HG03460 (cell line): ENCODE measurements around the gene OR13A1.
"Not testable (repeated sequence)": the region's sequence is repeated elsewhere in the genome, so short reads cannot be mapped to it uniquely, and the experiment has no call there.

Experiments
- ATAC-seq: cut with Tn5 transposase; IDR thresholded peaks from one replicate; pipeline ENCODE4 v1.9.1; 2021; ENCODE audit not compliant: unreplicated experiment

Gene OR13A1, protein sequence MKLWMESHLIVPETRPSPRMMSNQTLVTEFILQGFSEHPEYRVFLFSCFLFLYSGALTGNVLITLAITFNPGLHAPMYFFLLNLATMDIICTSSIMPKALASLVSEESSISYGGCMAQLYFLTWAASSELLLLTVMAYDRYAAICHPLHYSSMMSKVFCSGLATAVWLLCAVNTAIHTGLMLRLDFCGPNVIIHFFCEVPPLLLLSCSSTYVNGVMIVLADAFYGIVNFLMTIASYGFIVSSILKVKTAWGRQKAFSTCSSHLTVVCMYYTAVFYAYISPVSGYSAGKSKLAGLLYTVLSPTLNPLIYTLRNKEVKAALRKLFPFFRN

GRCh38 chr10:45315508-45315907 is at the start of gene OR13A1:
TSS of gene OR13A1 (minus strand) at chr10:45315608. CDS start at chr10:45304422, 11,186 bp downstream.
- ATAC-seq: no peak

- not testable (repeated sequence) for ATAC-seq
These were observed 46.8 kb upstream of the OR13A1 start for GRCh38 chr10:45361983-45362799.

- not testable (repeated sequence) for ATAC-seq
These were observed 43.6 kb upstream of the OR13A1 start for GRCh38 chr10:45358961-45359360.

GRCh38 chr10:45355494-45355893 is 40.1 kb upstream of the OR13A1 start:
- no peak for ATAC-seq

DNA sequence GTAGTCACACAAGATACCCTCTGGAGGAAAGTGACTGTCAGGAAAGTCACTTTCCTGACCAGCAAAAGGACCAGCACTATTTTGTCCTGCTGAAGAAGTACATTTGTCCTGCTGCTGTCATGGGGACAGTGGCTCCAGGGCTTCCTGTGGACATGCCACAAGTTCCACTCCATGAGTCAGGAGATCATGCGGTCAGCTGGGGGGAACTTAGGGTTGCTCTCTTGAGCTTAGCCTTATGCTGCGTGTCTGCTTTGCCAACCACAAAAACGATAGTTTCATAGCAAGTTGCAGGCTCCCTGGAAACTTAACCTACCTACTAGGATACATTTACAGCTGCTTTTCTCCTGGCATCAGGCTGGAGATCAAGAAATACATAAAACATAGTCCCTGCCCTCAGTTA is 38.9 kb upstream of the OR13A1 start:
- ATAC-seq: no peak

DNA sequence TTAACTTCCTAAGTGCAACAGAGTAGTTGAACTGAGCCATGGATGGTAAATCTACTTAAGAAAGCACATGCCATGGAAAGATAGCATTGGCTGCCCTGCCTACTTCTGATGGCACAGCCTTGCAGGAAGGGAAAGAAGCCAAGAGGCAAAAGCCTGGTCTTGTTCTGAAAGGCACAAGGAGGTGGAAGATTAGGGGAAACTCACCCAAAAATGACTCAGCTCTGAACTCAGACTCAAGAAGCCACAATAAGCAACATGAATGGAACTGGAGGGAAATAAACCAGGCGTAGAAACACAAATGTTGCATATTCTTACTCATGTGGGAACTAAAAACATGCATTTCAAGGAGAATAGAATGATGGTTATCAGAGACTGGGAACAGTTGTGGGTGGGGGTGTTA is 37.8 kb upstream of the OR13A1 start:
- ATAC-seq: peak; percentile 49

DNA sequence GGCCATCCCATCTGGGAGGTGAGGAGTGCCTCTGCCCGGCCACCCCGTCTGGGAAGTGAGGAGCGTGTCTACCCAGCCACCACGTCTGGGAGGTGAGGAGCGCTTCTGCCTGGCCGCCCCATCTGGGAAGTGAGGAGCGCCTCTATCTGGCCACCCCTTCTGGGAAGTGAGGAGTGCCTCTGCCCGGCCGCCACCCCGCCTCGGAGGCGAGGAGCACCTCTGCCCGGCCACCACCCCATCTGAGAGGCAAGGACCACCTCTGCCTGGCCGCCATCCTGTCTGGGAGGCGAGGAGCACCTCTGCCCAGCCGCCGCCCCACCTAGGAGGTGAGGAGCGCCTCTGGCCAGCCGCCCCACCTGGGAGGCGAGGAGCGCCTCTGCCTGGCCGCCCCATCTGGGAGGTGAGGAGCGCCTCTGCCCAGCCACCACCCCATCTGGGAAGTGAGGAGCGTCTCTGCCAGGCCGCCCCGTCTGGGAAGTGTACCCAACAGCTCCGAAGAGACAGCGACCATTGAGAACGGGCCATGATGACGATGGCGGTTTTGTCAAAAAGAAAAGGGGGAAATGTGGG is 32.9 kb upstream of the OR13A1 start:
- not testable (repeated sequence) for ATAC-seq

DNA sequence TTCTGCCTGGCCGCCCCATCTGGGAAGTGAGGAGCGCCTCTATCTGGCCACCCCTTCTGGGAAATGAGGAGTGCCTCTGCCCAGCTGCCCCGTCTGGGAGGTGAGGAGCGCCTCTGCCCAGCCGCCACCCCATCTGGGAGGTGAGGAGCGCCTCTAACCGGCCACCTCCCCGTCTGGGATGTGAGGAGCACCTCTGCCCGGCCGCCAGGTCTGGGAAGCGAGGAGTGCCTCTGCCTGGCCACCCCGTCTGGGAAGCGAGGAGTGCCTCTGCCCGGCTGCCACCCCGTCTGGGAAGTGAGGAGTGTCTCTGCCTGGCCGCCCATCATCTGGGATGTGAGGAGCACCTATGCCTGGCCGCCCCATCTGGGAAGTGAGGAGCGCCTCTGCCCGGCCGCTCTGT is 32.1 kb upstream of the OR13A1 start:
- not testable (repeated sequence) for ATAC-seq

GRCh38 chr10:45346652-45347335 is 31.4 kb upstream of the OR13A1 start:
- ATAC-seq: not testable (repeated sequence)

DNA sequence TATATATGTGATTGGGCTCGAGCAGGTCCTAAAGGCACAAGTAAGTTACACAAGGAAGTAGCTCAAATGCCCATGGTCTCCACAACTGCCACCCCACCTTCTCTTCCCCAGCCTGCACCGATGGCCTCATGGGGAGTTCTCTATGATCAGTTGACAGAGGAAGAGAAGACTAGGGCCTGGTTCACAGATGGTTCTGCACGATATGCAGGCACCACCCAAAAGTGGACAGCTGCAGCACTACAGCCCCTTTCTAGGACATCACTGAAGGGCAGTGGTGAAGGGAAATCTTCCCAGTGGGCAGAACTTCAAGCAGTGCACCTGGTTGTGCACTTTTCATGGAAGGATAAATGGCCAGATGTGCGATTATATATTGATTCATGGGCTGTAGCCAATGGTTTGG is 25.0 kb upstream of the OR13A1 start:
- ATAC-seq: not testable (repeated sequence)

DNA sequence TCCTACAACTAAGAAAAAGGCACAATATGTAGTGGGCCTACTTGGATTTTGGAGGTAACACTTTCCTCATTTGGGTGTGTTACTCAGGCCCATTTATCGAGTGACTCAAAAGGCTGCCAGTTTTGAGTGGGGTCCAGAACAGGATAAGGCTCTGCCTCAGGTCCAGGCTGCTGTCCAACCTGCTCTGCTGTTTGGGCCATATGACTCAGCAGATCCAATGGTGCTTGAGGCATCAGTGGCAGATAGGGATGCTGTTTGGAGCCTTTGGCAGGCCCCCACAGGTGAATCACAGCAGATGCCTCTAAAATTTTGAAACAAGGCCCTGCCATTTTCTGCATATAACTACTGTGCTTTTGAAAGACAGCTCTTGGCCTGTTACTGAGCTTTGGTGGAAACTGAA is 24.5 kb upstream of the OR13A1 start:
- ATAC-seq: no peak

DNA sequence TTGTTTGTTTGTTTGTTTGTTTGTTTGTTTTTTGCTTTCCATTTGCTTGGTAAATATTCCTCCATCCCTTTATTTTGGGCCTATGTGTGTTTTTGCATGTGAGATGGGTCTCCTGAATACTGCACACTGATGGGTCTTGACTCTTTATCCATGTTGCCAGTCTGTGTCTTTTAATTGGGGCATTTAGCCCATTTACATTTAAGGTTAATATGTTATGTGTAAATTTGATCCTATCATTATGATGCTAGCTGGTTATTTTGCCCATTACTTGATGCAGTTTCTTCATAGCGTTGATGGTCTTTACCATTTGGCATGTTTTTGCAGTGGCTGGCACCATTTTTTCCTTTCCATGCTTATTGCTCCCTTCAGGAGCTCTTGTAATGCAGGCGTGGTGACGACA is 16.4 kb upstream of the OR13A1 start:
- not testable (repeated sequence) for ATAC-seq

DNA sequence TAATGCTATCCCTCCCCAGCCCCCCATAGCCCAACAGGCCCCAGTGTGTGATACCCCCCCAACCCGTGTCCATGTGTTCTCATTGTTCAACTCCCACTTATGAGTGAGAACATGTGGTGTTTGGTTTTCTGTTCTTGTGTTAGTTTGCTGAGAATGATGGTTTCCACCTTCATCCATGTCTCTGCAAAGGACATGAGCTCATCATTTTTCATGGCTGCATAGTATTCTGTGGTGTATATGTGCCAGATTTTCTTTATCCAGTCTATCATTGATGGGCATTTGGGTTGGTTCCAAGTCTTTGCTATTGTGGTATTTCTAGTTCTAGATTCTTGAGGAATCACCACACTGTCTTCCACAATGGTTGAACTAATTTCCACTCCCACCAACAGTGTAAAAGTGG is 11.5 kb upstream of the OR13A1 start:
- not testable (repeated sequence) for ATAC-seq

GRCh38 chr10:45325116-45325515 is 9.7 kb upstream of the OR13A1 start:
- ATAC-seq: no peak

GRCh38 chr10:45319702-45320101 is 4.3 kb upstream of the OR13A1 start:
- no peak for ATAC-seq

DNA sequence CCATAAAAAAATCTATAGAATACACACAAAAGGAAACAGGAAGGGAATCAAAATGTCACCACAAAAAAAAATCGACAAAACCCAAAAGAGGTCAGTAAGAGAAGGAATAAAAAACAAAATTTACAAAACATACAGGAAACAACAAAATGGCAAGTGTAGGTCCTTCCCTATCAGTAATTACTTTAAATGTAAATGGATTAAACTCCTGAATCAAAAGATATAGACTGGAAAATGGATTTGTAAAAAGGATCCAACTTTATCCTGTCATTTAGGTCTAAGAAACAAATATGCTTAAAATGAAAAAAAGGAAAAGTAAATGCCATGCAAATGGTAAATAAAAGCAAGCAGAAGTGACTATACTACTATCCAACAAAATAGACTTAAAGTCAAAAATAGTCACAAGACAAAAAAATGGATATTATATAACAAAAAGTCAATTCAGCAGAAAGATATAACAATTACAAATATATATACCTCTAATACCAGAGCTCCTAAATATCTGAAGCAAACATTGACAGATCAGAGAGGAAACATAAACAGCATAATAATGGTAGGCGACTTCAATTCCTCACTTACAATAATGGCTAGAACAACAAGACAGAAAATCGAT is 2.0 kb downstream of the OR13A1 start:
- no peak for ATAC-seq

DNA sequence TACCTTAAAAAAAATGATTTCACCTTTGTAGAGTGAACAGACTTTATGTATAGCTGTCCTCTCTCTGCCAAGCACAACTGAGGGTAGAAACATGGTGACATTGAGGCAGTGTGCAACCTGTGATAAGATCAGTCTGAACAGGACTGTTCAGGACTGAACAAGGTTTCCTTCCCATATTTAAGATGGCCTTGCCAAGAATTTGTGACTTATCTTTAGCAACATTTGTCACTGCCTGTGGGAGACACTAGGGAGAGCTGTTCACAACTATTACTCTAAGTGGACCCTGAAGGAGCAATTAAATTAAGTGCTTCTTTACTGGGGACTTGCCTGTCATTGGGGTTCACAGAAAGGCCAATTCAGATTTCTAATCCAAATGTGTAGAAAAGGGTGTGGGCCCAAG is 6.7 kb downstream of the OR13A1 start:
- no peak for ATAC-seq

DNA sequence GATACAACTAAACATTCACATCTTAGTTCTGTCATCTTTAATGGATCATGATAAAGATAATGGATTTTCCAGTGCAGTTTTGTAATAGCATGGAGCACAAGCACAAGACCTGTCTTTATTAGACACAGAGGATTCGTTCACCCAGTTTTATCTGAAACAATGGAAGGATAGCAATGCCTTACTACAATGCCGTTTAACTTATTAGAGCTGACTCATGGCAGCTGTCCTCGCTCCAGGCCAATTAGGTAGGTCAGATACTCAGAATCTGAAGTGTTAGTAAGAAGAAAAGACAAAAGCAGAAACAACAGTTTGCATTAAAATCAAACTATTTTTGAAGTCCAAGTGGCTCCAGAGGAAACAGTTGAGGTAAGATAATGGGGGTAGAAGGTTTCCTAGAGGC is 12.8 kb downstream of the OR13A1 start:
- ATAC-seq: no peak

- not testable (repeated sequence) for ATAC-seq
These were observed 17.0 kb downstream of the OR13A1 start for GRCh38 chr10:45298341-45298955.

- ATAC-seq: no peak
These were observed 20.7 kb downstream of the OR13A1 start for GRCh38 chr10:45294681-45295080.
